ENCODE results near the gene VSIG10. TPM values are rescaled to one million over a fixed set of nuclear protein-coding genes. Genes with fewer than 3 reads are reported as not detected.

VSIG10 gene
- total and polyA plus RNA-seq, 2 of the 13 experiments (the other 11 are each of a cell fraction or from before 2014, with no cell fraction given) = 25.6 to 42.5 TPM

DNA sequence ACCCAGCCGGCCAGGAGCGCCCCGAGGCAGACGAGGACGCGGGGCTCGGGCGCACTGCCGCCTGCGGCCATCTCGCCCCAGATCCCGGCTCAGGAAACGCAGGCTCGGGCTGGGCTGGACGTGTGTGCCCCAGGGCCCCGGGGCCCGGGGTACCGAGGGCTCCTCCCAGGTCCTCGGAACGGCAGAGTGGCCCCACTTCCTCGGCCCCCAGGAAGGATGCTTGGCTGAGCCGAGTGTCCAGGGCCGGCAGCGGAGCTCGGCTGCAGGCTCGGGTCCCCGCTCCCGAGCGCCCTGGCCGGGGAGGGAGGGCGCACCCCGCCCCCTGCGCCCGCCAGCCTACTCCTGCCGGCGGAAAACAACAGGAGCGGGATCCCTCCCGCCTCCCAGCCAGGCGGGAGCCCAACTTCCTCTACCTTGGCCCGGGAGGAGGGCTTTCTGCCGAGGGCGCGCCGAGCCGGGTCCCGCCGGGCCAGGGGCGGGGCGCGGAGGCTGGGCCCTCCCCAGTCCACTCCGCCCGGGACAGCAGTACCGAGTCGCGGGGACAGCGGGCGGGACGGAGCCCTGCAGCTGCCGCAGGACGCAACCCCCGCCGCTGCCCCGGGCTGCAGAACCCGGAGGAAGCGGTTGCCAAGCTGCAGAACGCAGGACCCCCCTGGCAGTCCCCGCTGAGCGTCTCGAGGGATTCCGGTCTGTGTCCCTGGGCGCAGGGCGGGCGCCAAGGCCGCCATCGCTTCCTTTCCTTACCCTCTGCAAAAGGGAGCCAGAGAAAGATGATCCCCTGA, at the start of gene VSIG10 (continued):
- no peak for TF ChIP-seq SAFB2 (CRISPR knock-in tag; IDR thresholded peaks at IDR 0.05; ENCODE audit: borderline replicate concordance, low read depth)
- no peak for TF ChIP-seq GPN1 (CRISPR knock-in tag; IDR thresholded peaks at IDR 0.05; ENCODE audit: borderline replicate concordance)
- TF ChIP-seq ZNF432 (CRISPR knock-in tag; IDR thresholded peaks at IDR 0.05; ENCODE audit: borderline replicate concordance) = no peak
- no peak for TF ChIP-seq MAZ (IDR thresholded peaks at IDR 0.05; ENCODE audit: borderline replicate concordance, low read depth, low read length)
- peak; percentile 84 for TF ChIP-seq MAZ (CRISPR knock-in tag; IDR thresholded peaks at IDR 0.05; ENCODE audit: low read depth)
- no peak for TF ChIP-seq RARG (CRISPR knock-in tag; IDR thresholded peaks at IDR 0.05; ENCODE audit: low read depth)
- TF ChIP-seq SRSF1 (optimal IDR thresholded peaks at IDR 0.05; ENCODE audit: low read depth, low read length) = no peak
- no peak; the same call in 1 of the 2 replicates for TF ChIP-seq ZNF337 (CRISPR knock-in tag; IDR thresholded peaks at IDR 0.05; ENCODE audit: borderline replicate concordance, low read depth)
- TF ChIP-seq, protein P1, sequence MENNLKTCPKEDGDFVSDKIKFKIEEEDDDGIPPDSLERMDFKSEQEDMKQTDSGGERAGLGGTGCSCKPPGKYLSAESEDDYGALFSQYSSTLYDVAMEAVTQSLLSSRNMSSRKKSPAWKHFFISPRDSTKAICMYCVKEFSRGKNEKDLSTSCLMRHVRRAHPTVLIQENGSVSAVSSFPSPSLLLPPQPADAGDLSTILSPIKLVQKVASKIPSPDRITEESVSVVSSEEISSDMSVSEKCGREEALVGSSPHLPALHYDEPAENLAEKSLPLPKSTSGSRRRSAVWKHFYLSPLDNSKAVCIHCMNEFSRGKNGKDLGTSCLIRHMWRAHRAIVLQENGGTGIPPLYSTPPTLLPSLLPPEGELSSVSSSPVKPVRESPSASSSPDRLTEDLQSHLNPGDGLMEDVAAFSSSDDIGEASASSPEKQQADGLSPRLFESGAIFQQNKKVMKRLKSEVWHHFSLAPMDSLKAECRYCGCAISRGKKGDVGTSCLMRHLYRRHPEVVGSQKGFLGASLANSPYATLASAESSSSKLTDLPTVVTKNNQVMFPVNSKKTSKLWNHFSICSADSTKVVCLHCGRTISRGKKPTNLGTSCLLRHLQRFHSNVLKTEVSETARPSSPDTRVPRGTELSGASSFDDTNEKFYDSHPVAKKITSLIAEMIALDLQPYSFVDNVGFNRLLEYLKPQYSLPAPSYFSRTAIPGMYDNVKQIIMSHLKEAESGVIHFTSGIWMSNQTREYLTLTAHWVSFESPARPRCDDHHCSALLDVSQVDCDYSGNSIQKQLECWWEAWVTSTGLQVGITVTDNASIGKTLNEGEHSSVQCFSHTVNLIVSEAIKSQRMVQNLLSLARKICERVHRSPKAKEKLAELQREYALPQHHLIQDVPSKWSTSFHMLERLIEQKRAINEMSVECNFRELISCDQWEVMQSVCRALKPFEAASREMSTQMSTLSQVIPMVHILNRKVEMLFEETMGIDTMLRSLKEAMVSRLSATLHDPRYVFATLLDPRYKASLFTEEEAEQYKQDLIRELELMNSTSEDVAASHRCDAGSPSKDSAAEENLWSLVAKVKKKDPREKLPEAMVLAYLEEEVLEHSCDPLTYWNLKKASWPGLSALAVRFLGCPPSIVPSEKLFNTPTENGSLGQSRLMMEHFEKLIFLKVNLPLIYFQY (CRISPR knock-in tag; IDR thresholded peaks at IDR 0.05; ENCODE audit: borderline replicate concordance) = peak; percentile 98
- no peak for TF ChIP-seq SOX13 (IDR thresholded peaks at IDR 0.05)
- peak in 1 of 2 experiments; percentile 48; a peak in 1 of 4 replicates for TF ChIP-seq SOX13 (CRISPR knock-in tag; conservative IDR thresholded peaks at IDR 0.05 in 1 of 2, IDR thresholded peaks at IDR 0.05 in 1 of 2)
- TF ChIP-seq ZBTB8A (CRISPR knock-in tag; IDR thresholded peaks at IDR 0.05; ENCODE audit: borderline replicate concordance, low read depth) = no peak
- TF ChIP-seq, protein P2, sequence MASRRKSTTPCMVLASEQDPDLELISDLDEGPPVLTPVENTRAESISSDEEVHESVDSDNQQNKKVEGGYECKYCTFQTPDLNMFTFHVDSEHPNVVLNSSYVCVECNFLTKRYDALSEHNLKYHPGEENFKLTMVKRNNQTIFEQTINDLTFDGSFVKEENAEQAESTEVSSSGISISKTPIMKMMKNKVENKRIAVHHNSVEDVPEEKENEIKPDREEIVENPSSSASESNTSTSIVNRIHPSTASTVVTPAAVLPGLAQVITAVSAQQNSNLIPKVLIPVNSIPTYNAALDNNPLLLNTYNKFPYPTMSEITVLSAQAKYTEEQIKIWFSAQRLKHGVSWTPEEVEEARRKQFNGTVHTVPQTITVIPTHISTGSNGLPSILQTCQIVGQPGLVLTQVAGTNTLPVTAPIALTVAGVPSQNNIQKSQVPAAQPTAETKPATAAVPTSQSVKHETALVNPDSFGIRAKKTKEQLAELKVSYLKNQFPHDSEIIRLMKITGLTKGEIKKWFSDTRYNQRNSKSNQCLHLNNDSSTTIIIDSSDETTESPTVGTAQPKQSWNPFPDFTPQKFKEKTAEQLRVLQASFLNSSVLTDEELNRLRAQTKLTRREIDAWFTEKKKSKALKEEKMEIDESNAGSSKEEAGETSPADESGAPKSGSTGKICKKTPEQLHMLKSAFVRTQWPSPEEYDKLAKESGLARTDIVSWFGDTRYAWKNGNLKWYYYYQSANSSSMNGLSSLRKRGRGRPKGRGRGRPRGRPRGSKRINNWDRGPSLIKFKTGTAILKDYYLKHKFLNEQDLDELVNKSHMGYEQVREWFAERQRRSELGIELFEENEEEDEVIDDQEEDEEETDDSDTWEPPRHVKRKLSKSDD (CRISPR knock-in tag; IDR thresholded peaks at IDR 0.05; ENCODE audit: low read depth) = no peak
- no peak for TF ChIP-seq ZNF549 (CRISPR knock-in tag; IDR thresholded peaks at IDR 0.05)
- no peak for TF ChIP-seq ZNF30 (CRISPR knock-in tag; IDR thresholded peaks at IDR 0.05)
- TF ChIP-seq, protein P3, sequence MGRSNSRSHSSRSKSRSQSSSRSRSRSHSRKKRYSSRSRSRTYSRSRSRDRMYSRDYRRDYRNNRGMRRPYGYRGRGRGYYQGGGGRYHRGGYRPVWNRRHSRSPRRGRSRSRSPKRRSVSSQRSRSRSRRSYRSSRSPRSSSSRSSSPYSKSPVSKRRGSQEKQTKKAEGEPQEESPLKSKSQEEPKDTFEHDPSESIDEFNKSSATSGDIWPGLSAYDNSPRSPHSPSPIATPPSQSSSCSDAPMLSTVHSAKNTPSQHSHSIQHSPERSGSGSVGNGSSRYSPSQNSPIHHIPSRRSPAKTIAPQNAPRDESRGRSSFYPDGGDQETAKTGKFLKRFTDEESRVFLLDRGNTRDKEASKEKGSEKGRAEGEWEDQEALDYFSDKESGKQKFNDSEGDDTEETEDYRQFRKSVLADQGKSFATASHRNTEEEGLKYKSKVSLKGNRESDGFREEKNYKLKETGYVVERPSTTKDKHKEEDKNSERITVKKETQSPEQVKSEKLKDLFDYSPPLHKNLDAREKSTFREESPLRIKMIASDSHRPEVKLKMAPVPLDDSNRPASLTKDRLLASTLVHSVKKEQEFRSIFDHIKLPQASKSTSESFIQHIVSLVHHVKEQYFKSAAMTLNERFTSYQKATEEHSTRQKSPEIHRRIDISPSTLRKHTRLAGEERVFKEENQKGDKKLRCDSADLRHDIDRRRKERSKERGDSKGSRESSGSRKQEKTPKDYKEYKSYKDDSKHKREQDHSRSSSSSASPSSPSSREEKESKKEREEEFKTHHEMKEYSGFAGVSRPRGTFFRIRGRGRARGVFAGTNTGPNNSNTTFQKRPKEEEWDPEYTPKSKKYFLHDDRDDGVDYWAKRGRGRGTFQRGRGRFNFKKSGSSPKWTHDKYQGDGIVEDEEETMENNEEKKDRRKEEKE (IDR thresholded peaks at IDR 0.05) = no peak
- TF ChIP-seq CCDC6 (CRISPR knock-in tag; IDR thresholded peaks at IDR 0.05) = 0 out of 2 replicates have a peak, but pooled peaks have one; percentile 16
- no peak for TF ChIP-seq HNRNPH1 (optimal IDR thresholded peaks at IDR 0.05; ENCODE audit: low read depth, low read length)
- no peak for TF ChIP-seq MTA3 (CRISPR knock-in tag; IDR thresholded peaks at IDR 0.05)
- no peak for TF ChIP-seq NFE2L2 (IDR thresholded peaks at IDR 0.05; ENCODE audit: low read length)
